ENCODE results near the gene RPL4. TPM values are rescaled to one million over a fixed set of nuclear protein-coding genes. Genes with fewer than 3 reads are reported as not detected.

The RPL4 gene
- total and polyA plus RNA-seq, 9 of the 15 experiments (the other 6 are each of a cell fraction or from before 2014, with no cell fraction given): 2,055 to 7,760 (median 5,069) TPM

DNA sequence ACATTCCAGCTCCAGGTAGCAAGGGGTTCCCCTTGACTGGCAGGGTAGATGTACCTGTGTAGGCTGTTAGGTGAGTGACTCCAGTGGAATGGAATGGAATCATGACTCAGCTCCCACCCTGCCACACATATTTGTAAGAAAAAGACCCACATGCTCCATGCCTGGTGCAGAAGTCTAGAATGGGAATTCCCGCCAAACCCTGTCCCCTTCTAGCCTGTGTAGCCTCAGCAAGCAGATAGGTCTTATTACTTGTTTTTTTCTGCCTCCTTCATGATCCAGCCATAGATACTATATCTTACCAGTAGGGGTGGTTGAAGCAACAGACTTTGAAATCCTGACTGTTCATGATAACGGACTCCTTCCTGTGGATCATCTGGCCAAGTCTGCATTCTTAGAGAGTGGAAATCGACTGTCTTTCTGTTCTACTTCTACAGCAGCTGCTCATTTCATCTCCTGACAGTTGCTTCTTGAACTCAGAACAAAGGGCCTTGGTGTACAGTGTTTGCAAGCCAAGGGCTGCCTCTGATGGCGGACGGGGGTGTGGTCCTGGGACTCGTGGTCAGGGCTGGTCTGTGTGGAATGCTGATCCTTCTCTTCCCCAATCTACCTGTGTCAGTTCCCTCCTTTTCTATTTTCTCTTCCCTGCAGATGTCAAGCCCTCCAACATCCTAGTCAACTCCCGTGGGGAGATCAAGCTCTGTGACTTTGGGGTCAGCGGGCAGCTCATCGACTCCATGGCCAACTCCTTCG lies 23.4 kb downstream of the RPL4 start (continued):
- TF ChIP-seq YBX1 (IDR thresholded peaks at IDR 0.05) (no peak), CEBPB (tag; IDR thresholded peaks at IDR 0.05) (no peak), SMARCA4 (IDR thresholded peaks at IDR 0.05) (peak; percentile 82), ZNF12 (CRISPR knock-in tag; IDR thresholded peaks at IDR 0.05) (peak; percentile 78; the same call in 1 of the 2 replicates), NFATC3 (IDR thresholded peaks at IDR 0.05) (no peak), PHTF2 (CRISPR knock-in tag; IDR thresholded peaks at IDR 0.05) (no peak), NR2C2 (CRISPR knock-in tag; IDR thresholded peaks at IDR 0.05) (no peak), NR2C2 (tag; IDR thresholded peaks at IDR 0.05) (no peak), ZNF311 (CRISPR knock-in tag; IDR thresholded peaks at IDR 0.05) (no peak), BACH1 (tag; IDR thresholded peaks at IDR 0.05) (no peak), FOS (IDR thresholded peaks at IDR 0.05; ENCODE audit: extremely low read depth, insufficient read length) (no peak), STAT5A (IDR thresholded peaks at IDR 0.05; ENCODE audit: borderline replicate concordance, low read length) (peak; percentile 71), ETS2 (tag; IDR thresholded peaks at IDR 0.05; ENCODE audit: borderline replicate concordance, poor library complexity, severe bottlenecking) (no peak), NFXL1 (CRISPR knock-in tag; IDR thresholded peaks at IDR 0.05) (no peak), MEF2D (tag; conservative IDR thresholded peaks at IDR 0.05; ENCODE audit: low read depth) (no peak), U2AF2 (optimal IDR thresholded peaks at IDR 0.05; ENCODE audit: low read depth, low read length) (no peak), MAFK (IDR thresholded peaks at IDR 0.05; ENCODE audit: low read length) (0 out of 2 replicates have a peak, but pooled peaks have one; percentile 10), DNMT1 (IDR thresholded peaks at IDR 0.05) (no peak), SMARCE1 (IDR thresholded peaks at IDR 0.05) (peak; percentile 60; the same call in 1 of the 2 replicates), MEF2A (IDR thresholded peaks at IDR 0.05; ENCODE audit: control insufficient read depth, low read depth, low read length) (no peak), TAL1 (IDR thresholded peaks at IDR 0.05) (peak; percentile 84), BHLHE40 (IDR thresholded peaks at IDR 0.05; ENCODE audit: low read length) (no peak), ZNF124 (CRISPR knock-in tag; IDR thresholded peaks at IDR 0.05) (no peak), RBM39 (optimal IDR thresholded peaks at IDR 0.05; ENCODE audit: low read depth, low read length) (no peak), OTX1 (CRISPR knock-in tag; IDR thresholded peaks at IDR 0.05) (no peak), NBN (IDR thresholded peaks at IDR 0.05; ENCODE audit: low read depth) (no peak), SRSF9 (IDR thresholded peaks at IDR 0.05; ENCODE audit: borderline replicate concordance, low read depth, low read length) (no peak), PHF21A (IDR thresholded peaks at IDR 0.05; ENCODE audit: borderline replicate concordance, low read depth) (no peak), EP300 (IDR thresholded peaks at IDR 0.05; ENCODE audit: low read length) (peak; percentile 78; the same call in 1 of the 2 replicates)
- TF ChIP-seq, protein P1, sequence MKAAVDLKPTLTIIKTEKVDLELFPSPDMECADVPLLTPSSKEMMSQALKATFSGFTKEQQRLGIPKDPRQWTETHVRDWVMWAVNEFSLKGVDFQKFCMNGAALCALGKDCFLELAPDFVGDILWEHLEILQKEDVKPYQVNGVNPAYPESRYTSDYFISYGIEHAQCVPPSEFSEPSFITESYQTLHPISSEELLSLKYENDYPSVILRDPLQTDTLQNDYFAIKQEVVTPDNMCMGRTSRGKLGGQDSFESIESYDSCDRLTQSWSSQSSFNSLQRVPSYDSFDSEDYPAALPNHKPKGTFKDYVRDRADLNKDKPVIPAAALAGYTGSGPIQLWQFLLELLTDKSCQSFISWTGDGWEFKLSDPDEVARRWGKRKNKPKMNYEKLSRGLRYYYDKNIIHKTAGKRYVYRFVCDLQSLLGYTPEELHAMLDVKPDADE (conservative IDR thresholded peaks at IDR 0.05; ENCODE audit: control insufficient read depth, low read depth, low read length): no peak
- TF ChIP-seq, protein P2, sequence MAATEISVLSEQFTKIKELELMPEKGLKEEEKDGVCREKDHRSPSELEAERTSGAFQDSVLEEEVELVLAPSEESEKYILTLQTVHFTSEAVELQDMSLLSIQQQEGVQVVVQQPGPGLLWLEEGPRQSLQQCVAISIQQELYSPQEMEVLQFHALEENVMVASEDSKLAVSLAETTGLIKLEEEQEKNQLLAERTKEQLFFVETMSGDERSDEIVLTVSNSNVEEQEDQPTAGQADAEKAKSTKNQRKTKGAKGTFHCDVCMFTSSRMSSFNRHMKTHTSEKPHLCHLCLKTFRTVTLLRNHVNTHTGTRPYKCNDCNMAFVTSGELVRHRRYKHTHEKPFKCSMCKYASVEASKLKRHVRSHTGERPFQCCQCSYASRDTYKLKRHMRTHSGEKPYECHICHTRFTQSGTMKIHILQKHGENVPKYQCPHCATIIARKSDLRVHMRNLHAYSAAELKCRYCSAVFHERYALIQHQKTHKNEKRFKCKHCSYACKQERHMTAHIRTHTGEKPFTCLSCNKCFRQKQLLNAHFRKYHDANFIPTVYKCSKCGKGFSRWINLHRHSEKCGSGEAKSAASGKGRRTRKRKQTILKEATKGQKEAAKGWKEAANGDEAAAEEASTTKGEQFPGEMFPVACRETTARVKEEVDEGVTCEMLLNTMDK (IDR thresholded peaks at IDR 0.05; ENCODE audit: borderline replicate concordance, insufficient read depth, low read depth, low read length, poor library complexity, severe bottlenecking): no peak
